Activated gamma-delta T cell treated with Interleukin-2 at 50 U/mL for 16 hours (primary cell): ENCODE measurements around the gene GBGT1.

Source experiments
- DNase-seq: peaks from one replicate; pipeline ENCODE4 v3.0.0-alpha.2; 2020

The GBGT1 gene

DNA sequence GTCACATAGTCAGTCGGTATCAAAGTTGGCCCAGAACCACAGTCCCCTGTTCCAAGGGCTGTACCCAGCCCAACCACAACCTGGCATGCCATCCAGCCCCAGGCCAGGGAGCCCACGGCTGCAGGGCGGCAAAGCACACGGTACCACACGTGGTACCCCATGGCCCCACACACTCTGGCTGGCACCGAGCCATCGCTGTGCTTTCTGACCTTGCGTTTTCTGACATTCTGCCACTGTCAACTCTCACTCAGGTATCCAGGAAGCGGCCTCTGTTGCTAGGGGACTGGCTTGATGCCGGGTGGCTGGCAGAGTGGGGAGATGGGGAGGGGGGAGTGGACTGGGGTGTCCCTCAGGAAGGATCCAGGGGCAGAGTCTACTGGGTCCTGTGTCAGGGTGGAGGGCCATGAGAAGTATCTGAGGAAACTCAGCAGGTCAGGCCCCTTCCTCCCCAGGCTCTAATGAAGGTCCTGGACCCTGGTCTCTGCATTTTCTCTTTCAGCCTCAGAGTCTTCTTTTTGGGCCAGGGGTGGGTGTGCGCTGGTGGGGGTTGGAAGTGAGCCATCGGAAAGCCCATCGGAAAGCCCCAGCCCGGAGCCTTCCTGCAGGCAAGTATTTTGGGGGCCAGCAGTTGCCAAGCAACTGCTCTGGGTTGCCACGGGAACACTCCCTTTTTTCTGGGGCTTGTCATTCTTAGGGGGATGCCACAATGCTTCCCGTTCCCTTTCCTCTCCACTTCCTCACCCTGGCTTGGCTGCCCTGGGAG is 21.7 kb downstream of the GBGT1 start:
- DNase-seq, result peak; percentile 87

DNA sequence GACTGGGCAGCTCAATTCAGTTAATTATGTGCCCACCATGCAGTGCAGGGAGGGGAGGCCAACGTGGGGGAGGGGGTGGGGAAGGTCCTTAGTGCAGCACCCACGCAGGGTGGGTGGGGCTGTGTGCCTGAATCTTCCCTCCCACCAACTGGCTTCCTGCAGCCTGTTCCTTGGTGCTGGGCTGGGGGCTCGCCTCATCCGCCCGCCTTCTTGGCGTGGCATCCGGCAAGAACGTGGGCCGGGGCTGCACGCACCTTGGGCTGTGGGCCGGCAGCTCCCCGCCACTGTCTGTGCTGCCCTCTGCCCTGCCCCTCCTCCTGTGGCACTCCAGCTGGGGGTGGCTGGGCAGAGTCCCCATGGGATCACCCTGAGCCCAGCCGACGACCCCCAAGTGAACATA is 23.1 kb downstream of the GBGT1 start:
- no peak for DNase-seq

DNA sequence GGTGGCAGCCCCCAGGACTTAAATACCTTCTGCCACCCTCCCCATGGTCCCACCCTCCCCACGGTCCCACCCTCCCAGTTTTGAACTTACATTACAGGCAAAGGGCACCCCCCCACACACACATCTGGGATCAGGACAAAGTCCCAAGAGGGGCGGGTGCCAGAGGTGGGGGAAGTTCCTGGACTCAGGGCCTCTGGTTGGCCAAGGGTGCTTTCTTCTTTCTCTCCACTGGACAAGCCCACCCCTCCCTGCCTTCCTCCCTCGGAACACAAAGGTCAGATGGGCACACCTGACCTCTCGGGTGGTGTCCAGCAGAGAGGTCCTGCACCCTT is 23.6 kb downstream of the GBGT1 start:
- no peak for DNase-seq

DNA sequence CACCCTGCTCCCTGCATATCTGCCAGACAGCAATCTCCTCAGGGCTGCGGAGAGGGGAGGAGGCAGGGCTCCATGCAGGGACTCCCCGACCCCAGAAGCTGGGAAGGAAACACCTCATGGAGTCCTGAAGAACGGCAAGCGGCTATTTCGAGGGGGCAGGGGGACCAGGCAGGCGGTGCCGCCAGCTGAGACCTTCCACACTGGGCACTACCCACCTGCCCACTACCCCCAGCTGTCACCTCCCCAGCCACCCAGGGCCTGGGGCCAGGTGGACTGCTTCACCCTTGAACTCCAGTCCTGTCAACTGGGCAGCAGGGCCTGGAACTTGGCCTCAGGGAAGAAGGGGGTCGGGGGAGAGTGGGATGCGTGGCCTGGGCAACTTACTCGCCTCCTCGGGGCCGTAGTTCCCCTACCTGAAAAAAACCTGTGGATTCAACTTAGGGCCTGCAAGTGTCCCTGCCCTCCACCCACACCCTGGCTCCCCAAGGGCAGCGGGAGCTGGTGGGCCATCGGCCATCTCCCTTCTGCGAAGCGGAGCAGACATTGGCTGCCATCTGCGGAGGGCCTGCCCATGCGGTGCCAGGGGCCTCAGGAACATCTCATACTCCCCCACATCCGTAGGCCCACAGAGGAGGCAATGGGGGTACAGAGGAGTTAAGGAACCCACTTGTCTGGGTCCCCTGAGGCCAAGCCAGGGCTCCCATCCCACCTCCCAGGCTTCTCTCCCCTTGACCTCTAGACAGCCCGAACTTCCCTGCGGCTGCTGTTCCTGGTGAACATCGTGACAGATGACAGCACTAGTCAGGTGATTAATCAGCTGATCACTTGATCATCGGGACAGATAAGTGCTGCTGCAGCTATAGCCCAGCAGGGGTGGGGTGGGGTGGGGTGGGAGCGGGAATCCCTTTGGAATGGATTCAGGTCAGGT is 24.2 kb downstream of the GBGT1 start:
- no peak for DNase-seq

DNA sequence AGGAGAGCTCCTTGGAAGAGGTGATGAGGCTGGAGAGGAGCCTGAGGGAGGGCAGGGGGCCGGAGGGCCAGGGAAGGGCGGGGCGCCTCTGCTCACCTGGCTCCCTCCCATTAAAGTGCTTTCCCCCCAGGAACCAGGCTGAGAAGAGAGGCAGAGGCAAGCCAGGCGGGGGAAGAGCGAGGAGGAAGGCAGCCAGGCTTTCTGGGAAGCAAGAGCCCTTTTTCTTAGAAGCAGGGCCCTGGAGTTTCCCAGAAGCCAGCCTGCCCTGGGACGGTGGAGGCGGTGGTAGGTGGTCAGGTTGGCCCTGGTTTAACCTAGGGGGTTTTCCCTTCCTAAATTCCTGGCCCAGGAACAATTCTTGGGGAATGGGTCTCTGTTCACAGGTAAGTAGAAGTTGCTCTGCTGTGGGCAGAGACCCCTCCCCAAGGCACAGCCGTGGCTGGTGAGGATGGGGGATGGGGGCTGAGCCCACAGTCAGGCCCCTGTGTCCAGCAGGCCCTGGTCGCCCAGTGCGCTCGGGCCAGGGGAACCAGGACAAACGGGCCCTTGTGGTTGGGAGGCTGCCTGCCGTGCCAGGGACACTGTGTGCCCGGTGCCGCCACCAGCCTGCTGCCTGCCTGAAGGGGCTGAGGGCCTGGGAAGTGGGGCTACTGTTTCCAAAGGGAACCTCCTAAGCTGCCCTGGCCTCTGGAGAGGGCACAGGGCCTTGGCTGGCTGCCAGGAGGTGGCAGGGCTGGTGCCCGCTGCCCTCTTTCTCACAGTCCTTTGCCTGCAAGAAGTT is 26.1 kb downstream of the GBGT1 start:
- DNase-seq, result no peak

DNA sequence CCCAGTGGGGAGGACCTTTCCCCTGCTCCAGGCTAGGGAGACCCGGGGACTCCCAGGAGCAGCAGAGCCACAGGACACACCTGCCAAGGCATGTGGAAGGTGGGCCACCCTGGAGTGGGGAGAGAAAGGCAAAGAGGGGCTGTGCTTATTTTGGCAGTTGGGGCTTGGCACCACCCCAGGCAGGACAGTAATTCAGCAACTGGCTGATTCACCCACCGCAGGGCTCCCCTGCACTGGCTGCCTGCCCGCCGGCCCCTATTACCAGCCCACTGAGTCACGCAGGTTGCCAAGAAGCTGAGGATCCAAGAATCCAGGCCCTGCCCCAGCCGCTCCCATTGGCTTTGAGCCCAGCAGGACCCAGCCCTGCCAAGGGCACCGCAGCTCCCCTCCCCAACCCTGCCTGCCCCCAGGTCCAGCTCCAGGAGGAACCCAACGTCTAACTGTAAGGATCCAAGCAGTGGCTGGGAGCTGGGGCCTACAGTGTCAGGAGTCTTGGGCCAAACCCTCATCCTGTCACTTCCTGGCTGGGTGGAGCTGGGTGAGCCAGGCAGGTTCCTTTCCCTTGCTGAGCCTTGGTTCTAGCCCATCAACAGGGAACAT is 28.5 kb downstream of the GBGT1 start:
- peak; percentile 63 for DNase-seq

DNA sequence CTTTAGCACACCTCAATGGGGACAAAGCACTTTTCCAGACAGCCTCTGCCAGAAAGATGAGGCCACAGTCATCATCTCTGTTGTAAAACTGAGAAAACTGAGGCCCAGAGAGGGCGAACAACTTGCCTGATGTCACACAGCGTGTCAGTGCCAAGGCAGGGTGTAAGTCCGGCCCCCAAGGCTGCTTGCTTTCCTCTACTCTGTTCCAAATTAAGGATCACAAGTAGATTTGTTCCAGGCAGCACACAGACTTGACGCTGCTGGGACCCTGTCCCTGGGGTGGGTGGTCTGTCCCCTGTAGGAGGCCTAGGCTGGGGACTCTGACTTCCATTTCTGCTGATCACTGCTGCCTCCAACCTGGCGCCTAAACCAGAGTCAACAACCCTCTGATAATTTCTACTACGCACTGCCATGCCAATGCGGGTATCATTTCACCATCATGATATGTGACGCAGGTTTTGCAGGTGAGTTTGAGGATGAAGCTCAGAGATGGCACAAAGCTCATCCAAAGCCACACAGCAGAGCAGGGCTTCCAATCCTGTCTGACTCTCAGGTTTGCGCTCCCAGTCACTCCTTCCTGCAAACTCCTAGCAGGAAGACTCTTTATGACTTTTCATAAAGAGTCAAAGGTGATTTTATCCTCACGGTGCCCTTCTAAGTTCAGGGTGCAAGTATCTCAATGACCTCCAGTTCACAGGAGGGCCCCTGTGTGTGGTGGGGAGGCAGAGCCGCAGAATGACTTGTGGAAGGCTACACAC is 29.1 kb downstream of the GBGT1 start:
- no peak for DNase-seq

DNA sequence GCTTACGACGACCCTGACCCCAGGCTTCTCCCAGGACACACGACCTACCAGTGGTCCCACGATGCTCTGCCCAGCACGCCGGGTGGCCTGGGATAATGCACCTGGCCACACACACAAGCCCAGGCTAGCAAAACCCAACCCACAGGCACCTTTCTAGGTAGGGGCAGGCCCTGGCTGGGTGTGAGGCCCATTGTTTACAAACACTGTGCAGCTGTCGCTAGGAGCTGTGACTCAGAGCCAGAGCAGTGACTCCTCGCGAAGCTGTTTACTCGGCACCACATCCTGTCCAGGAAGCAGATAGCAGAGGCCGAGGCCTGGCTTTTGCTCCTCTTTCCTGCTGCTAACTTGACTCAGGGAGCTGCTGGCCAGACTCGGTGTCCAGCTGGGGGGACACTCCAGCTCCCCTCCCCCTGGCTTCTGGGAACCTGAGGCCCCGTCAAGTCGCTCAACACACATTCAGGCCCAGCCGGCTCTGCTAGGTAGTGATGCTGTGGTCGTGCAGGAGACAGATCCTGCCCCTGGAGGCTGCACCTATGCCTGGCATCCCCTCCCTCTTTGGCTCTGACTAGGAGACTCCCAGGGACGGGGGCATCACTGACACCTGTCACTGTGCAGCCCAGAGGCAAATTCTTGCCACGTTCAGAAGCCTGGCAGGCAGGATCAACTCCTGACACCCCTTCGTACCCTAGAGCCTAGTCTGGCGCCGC is 29.9 kb downstream of the GBGT1 start:
- peak; percentile 89 for DNase-seq

DNA sequence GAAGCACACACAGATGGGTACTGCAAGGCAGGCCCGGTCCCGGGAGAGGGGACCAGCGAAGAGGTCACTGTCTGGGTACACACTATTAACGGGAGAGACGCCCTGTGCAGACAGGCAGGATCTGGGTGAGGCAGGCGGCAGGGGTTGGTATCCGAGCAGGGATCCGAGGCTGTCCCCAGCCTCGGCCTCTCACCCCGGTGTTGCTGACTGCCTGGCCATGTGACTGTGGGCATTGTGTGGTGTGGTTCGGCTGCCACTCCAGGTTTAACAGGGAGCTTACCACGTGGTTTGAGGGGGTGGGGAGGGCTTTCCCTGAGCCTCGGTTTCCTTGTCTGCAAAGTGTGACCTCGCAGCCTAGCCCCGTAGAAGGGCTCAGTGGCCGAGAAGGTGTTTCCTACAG is 31.5 kb downstream of the GBGT1 start:
- no peak for DNase-seq

DNA sequence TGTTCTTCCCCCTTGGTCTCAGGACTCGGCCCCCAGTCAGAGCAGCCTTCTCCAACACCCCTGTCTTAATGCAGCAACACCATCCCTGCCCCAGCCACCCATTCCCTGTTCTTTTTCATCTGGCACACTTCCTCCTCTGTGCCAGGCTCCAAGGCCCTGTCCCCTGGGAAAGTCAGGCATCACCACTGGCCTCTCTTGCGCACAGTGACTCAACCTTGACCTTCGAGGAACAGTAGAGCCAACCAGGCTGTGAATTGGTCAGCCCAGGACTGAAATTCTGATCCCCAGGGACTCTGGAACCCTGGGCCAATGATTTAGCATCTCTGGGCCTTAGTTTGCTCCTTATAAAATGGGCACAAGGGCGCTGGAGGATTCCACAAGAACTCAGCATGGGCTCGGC is 32.2 kb downstream of the GBGT1 start:
- DNase-seq, result no peak

DNA sequence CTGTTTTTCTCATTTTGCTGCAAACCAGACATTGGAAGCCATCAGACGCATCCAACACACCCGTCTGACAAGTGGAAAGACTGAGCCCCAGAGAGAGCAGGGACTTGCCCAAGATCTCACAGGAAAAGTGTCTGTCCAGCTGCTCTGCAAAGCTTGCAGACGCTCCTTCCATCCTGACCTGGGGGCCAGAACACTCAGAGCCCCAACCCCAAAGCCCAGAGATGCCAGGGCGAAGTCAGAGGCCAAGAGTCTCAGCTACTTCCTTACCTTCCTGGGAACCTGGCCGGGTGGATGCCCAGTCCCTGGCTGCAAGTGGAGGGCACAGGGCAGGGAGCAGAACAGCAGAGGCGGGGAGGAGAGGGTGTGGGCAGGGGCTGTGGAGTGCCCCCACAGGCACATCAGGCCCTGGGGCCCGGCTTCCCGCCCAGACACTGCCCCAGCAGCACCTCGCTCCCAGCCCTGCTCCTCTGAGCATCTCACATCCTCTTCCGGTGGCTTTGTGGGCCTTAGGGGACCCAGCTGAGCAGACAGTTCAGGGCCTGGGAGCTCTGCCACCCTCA is 32.9 kb downstream of the GBGT1 start:
- DNase-seq, result peak; percentile 78

DNA sequence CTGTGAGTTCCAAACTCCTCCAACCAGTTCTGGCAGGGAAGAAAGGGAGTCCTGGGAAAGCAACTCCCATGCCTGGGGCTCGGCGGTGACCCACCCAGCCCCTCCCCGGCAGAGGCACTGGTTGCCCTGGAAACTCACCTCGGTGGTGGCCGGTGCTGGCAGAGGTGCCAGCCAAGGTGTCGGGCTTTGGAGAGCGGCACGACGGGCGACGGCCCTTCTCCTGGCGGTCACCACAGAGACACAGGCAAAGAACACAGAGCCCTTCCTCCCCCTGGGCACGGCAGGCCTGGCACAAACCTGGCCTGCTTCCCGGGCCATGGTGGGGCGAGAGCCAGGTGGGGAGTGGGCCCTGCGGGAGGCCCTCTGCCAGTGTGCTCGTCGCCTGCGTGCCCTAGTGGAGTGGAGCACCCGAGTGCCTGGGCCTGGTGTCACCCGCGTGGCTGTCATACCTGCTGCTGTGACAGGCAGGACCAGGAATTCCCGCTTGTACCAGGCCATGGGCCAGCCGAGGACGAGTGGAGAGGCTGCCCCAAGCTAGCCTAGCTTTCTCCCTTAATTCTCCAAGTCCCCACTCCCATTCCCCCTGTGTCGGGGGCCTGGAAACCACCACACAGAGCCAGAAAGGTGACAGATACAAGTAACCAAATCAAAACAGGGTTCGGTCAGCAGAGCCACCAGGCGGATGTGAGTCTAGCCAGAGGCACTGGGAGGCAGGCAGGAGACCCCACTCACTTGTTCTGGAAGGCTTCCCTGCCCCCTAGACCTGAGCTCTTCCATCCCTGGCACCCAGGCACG is 34.5 kb downstream of the GBGT1 start:
- DNase-seq, result no peak

DNA sequence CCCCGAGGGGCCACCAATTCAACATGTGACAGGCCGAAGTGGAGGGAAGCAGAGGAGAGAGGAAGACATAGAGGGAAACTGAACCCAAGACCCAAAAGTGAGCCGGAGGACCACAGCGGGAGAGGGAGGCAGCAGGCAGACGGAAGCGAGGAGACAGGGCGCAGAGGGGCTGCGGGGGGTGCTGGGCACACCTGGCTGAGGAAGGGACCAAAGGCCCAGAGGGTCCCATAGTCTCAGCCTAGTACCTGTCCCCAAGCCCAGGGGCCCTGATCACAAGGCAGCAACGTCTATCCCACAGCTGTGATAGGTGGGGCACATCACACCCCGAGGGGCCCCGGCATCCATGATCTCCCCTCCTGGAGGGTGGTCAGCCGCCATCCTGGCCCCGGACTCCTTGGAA is 35.6 kb downstream of the GBGT1 start:
- no peak for DNase-seq

DNA sequence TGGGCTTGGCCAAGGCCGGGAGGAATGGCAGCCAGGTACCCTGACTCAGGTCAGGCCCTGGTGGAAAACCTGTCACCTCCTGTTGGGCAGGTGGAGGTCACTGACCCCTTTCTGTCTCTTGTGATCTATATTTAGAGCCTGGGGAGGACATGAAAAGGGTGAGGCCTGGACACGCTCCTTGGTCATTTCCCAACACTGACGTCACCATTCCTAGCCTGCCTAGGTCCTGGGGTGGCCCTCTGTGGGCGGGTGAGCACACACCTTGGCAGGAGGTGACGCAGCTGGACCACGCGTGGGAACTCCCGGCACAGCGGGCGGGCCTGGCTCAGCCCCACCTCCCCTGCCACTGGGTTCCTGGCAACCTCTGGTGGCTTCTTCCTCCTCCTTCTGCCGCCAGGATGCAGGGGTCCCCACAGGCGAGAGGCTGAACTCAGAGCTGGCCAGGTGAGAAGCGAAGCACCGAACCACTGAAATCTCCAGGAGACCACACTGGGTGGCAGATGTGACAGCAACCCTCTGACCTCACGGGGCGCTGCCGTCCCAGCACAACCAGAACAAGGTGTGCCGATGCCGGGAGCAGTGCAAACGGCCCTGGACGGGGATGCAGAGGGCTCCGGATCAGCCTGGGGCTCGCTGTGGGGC is 36.3 kb downstream of the GBGT1 start:
- DNase-seq, result peak; percentile 53

DNA sequence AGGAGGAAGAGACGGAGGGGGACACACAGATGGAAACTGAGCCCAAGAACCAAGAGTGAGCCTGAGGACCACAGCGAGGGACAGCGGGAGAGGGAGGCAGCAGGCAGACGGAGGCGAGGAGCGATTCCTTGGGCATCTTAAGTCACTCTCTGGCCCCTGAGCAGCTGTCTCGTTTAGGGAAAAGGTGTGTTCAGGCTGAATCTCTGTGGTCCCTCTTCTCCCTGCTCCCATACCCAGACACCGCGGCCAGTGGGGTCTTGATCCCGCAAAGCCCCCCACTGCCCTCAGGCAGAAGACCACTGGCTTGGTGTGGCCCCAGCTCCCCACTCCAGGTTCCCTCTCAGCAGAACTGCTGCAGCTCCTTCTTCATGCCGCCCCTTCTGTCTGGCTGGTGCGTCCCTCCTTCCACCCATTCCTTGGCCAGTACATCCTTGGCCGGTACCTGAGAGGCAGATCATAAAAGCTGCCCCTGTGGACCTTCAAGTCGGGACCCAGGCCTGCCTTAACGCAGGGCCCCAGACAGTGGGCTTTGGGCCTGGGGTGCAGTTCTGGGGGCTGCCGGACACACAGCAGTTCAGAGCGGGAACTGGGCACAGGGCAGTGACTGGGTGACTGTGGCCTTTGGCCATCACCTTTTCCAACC is 36.9 kb downstream of the GBGT1 start:
- no peak for DNase-seq

DNA sequence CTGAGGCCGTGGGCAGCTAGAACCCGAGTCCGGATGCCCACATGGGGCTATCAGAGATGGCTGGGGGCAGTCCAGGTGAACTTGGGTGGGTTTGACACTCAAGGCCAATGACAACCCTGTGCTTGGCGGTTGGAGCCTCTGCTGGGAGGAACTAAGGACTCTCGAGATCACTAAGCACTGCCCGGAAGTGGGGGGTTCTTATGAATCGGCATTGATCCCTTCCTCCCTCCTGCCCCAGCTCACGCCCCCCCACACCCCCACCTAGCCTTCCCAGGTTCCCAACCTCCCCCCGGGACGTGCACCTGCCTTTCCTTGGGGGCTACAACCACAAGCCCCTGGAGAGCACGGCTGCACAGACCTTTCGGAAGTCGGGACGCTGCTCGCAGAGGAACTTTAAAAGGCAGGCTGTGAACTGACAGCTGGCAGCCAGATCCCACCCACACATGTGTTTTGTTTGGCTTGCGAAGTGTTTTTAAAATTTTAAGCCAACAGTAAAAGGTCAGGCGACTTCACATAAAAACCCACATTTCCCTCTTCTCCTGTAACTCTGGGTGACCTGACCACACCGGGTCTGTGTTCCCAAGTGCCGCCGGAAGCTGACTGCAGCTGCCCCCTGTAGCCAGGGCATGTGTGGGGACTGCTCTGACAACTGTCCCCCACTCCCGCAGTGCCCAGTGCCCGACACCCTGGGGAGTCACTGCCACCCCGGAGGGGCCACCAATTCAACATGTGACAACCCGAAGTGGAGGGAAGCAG is 37.6 kb downstream of the GBGT1 start:
- DNase-seq, result no peak

DNA sequence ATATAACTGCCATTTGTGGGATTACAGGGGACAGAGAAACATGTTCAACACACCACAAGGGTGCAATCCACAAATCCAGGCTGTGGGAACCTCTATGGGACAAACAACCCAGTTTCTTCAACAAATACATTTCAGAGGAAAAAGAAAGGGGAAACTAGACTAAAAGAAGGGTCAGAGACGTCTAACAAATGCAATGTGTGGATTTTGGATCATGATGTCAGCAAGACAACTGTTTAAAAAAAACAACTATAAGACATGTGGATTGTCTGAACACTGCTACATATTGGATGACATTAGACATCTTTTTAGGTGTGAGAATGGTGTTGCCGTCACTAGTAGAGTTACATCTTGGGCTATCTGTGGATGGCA is 38.8 kb downstream of the GBGT1 start:
- DNase-seq, result no peak

DNA sequence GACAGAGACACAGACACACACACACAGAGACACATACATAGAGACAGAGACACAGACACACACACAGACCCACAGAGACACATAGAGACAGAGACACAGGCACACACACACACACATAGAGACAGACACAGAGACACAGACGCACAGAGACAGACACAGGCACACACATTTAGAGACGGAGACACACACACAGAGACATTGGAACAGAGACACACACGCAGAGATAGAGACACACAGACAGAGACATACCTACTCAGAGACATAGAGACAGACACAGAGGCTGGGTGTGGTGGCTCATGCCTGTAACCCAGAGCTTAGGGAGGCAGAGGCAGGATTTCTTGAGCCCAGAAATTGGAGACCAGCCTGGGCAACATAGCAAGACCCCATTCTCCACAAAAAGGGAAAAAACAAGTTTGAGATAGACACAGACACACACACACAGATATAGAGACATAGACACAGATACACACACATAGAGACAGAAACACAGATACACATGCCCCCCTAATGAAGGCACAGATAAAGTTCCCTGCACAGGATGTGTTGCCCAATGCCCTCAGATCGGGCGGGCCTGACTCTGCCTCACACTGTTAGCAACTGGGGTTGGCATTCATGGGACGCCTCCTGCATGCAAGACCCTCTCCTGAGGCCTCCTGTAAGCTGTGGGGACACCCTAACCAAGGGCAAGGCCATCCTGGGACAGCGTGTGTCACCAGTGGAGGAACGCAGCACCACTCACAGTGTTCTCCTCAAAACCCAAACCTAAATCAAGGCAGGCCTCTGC is 39.4 kb downstream of the GBGT1 start:
- DNase-seq, result no peak
